WTC11 (cell line): ENCODE measurements around the gene PTPRF. TPM values are rescaled to one million over a fixed set of nuclear protein-coding genes. Genes with fewer than 3 reads are reported as not detected.
A peak's percentile ranks its signal among the peaks of the same experiment; 100 is the strongest.

Source experiments
- ATAC-seq: fragments of 200-7000 bp; cut with Tn5 transposase; 2 replicates; pipeline ENCODE4 v1.10.0; 2021; ENCODE audit warnings: mild to moderate bottlenecking, moderate library complexity
- CTCF ChIA-PET: fragments of 300-600 bp; sonication (Branson Sonifier 250); formaldehyde crosslinking; loops from one replicate; lab custom pipeline; 2021; ENCODE audit warnings: antibody characterized with exemption; lab: Charles Lee
- POLR2A ChIA-PET: fragments of 350-600 bp; sonication (Branson Sonifier 250); formaldehyde crosslinking; loops from one replicate; lab custom pipeline; 2021; ENCODE audit warnings: antibody characterized with exemption; lab: Charles Lee
- DNase-seq: peaks from one replicate; pipeline ENCODE4 v3.0.0; 2021; ENCODE audit warnings: low spot score
- H3K27ac Mint-ChIP-seq: 2 replicates; pipeline ENCODE4 v1.8.0; 2021; ENCODE audit warnings: mixed read lengths
- H3K27me3 Mint-ChIP-seq: 2 replicates; pipeline ENCODE4 v1.8.0; 2021; ENCODE audit warnings: low read depth, mild to moderate bottlenecking, moderate library complexity, mixed read lengths
- H3K36me3 Mint-ChIP-seq: 2 replicates; pipeline ENCODE4 v1.8.0; 2021; ENCODE audit warnings: mixed read lengths
- H3K4me1 Mint-ChIP-seq: 2 replicates; pipeline ENCODE4 v1.8.0; 2022; ENCODE audit warnings: mixed read lengths
- H3K4me3 Mint-ChIP-seq: 2 replicates; pipeline ENCODE4 v1.8.0; 2021; ENCODE audit warnings: mild to moderate bottlenecking, moderate library complexity, mixed read lengths
- H3K9me3 Mint-ChIP-seq: 2 replicates; pipeline ENCODE4 v1.8.0; 2021; ENCODE audit warnings: mixed read lengths
- ARID4B ChIP-seq: sonication (generic); formaldehyde crosslinking; IDR thresholded peaks from 2 replicates; pipeline ENCODE4 v1.8.0; 2023; ENCODE audit warnings: missing genetic modification reagents, mild to moderate bottlenecking, borderline replicate concordance
- CBFB ChIP-seq: sonication (generic); formaldehyde crosslinking; IDR thresholded peaks from 2 replicates; pipeline ENCODE4 v1.8.1; 2022; ENCODE audit warnings: mild to moderate bottlenecking, low read depth, missing genetic modification reagents
- E2F1 ChIP-seq: sonication (generic); formaldehyde crosslinking; IDR thresholded peaks from 2 replicates; pipeline ENCODE4 v1.8.0; 2022; ENCODE audit warnings: mild to moderate bottlenecking, missing genetic modification reagents
- ELF4 ChIP-seq: sonication (generic); formaldehyde crosslinking; IDR thresholded peaks from 2 replicates; pipeline ENCODE4 v1.8.1; 2022; ENCODE audit warnings: low read depth, mild to moderate bottlenecking, moderate library complexity, missing genetic modification reagents
- FOXK1 ChIP-seq: sonication (generic); formaldehyde crosslinking; IDR thresholded peaks from 2 replicates; pipeline ENCODE4 v1.8.0; 2022; ENCODE audit warnings: mild to moderate bottlenecking, moderate library complexity, missing genetic modification reagents
- GABPB1 ChIP-seq: sonication (generic); formaldehyde crosslinking; IDR thresholded peaks from 2 replicates; pipeline ENCODE4 v1.8.1; 2023; ENCODE audit warnings: mild to moderate bottlenecking, missing genetic modification reagents
- HMGA2 ChIP-seq: fragments of 250-450 bp; sonication (Bioruptor Pico); IDR thresholded peaks from 2 replicates; pipeline ENCODE4 v1.4.0; 2021; ENCODE audit warnings: mild to moderate bottlenecking, moderate library complexity
- MAX ChIP-seq: sonication (generic); formaldehyde crosslinking; IDR thresholded peaks from 2 replicates; pipeline ENCODE4 v1.8.0; 2022; ENCODE audit warnings: mild to moderate bottlenecking, missing genetic modification reagents
- MXD4 ChIP-seq: fragments of 250-450 bp; sonication (Bioruptor Pico); IDR thresholded peaks from 2 replicates; pipeline ENCODE4 v1.8.0; 2021; ENCODE audit warnings: mild to moderate bottlenecking, moderate library complexity, borderline replicate concordance
- MYBL2 ChIP-seq: sonication (generic); formaldehyde crosslinking; IDR thresholded peaks from 2 replicates; pipeline ENCODE4 v1.8.1; 2023; ENCODE audit warnings: mild to moderate bottlenecking, moderate library complexity, missing genetic modification reagents
- NR1H2 ChIP-seq: sonication (generic); formaldehyde crosslinking; IDR thresholded peaks from 2 replicates; pipeline ENCODE4 v1.9.0; 2021; ENCODE audit warnings: mild to moderate bottlenecking, moderate library complexity, missing genetic modification reagents
- OVOL2 ChIP-seq: fragments of 250-450 bp; sonication (Bioruptor Pico); IDR thresholded peaks from 2 replicates; pipeline ENCODE4 v1.9.0; 2021; ENCODE audit warnings: mild to moderate bottlenecking, borderline replicate concordance
- PRRX2 ChIP-seq: fragments of 250-450 bp; sonication (Bioruptor Pico); IDR thresholded peaks from 2 replicates; pipeline ENCODE4 v1.8.0; 2021; ENCODE audit warnings: mild to moderate bottlenecking
- RORB ChIP-seq: fragments of 250-450 bp; sonication (Bioruptor Pico); IDR thresholded peaks from 2 replicates; pipeline ENCODE4 v1.9.0; 2021; ENCODE audit warnings: mild to moderate bottlenecking
- TCF7 ChIP-seq: sonication (generic); formaldehyde crosslinking; IDR thresholded peaks from 2 replicates; pipeline ENCODE4 v1.8.0; 2022; ENCODE audit warnings: mild to moderate bottlenecking, low read depth, missing genetic modification reagents, moderate library complexity
- ZNF317 ChIP-seq: sonication (generic); formaldehyde crosslinking; IDR thresholded peaks from 2 replicates; pipeline ENCODE4 v1.8.1; 2023; ENCODE audit warnings: low read depth, mild to moderate bottlenecking, moderate library complexity, missing genetic modification reagents, borderline replicate concordance
- total RNA-seq: library from RNA; stranded (reverse); gene quantifications from 3 replicates; pipeline ENCODE4 v1.2.3, GENCODE V29; 2021
- TF ChIP-seq, protein P1 (sequence below): fragments of 250-450 bp; sonication (Bioruptor Pico); IDR thresholded peaks from 2 replicates; pipeline ENCODE4 v1.9.0; 2021; ENCODE audit warnings: mild to moderate bottlenecking
- TF ChIP-seq, protein P2 (sequence below): sonication (generic); formaldehyde crosslinking; conservative IDR thresholded peaks from 2 replicates; pipeline ENCODE4 v1.8.1; 2023; ENCODE audit warnings: mild to moderate bottlenecking, low read depth, missing genetic modification reagents, moderate library complexity
- TF ChIP-seq, protein P3 (sequence below): fragments of 250-450 bp; sonication (Bioruptor Pico); IDR thresholded peaks from 2 replicates; pipeline ENCODE4 v1.9.0; 2021; ENCODE audit warnings: moderate library complexity, mild to moderate bottlenecking, inconsistent platforms, borderline replicate concordance

PTPRF gene
- total RNA-seq, 1 experiment from 2014 or later: 248 TPM

- TF ChIP-seq MXD4 (CRISPR knock-in tag): no peak
- TF ChIP-seq, protein P1, sequence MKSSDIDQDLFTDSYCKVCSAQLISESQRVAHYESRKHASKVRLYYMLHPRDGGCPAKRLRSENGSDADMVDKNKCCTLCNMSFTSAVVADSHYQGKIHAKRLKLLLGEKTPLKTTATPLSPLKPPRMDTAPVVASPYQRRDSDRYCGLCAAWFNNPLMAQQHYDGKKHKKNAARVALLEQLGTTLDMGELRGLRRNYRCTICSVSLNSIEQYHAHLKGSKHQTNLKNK (CRISPR knock-in tag): no peak
- TF ChIP-seq OVOL2 (CRISPR knock-in tag): no peak
- TF ChIP-seq RORB (CRISPR knock-in tag): no peak
- TF ChIP-seq ELF4 (CRISPR knock-in tag): no peak
- TF ChIP-seq MYBL2: no peak
- no peak for TF ChIP-seq ARID4B (CRISPR knock-in tag)
- no peak for TF ChIP-seq MAX (CRISPR knock-in tag)
- TF ChIP-seq E2F1 (CRISPR knock-in tag): no peak
- TF ChIP-seq, protein P2, sequence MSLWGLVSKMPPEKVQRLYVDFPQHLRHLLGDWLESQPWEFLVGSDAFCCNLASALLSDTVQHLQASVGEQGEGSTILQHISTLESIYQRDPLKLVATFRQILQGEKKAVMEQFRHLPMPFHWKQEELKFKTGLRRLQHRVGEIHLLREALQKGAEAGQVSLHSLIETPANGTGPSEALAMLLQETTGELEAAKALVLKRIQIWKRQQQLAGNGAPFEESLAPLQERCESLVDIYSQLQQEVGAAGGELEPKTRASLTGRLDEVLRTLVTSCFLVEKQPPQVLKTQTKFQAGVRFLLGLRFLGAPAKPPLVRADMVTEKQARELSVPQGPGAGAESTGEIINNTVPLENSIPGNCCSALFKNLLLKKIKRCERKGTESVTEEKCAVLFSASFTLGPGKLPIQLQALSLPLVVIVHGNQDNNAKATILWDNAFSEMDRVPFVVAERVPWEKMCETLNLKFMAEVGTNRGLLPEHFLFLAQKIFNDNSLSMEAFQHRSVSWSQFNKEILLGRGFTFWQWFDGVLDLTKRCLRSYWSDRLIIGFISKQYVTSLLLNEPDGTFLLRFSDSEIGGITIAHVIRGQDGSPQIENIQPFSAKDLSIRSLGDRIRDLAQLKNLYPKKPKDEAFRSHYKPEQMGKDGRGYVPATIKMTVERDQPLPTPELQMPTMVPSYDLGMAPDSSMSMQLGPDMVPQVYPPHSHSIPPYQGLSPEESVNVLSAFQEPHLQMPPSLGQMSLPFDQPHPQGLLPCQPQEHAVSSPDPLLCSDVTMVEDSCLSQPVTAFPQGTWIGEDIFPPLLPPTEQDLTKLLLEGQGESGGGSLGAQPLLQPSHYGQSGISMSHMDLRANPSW: no peak
- TF ChIP-seq ZNF317 (CRISPR knock-in tag): no peak
- TF ChIP-seq, all 79 proteins: peak for 0
- H3K27me3 Mint-ChIP-seq: peaks cover 10% of the 10 kb centered on the region
- DNase-seq: no peak
- H3K4me3 Mint-ChIP-seq: peak overlapping the region; percentile 95
- H3K36me3 Mint-ChIP-seq: peaks cover 3% of the 10 kb centered on the region; the same call in 1 of the 2 replicates
- ATAC-seq: no peak
- no peak overlapping the region for H3K27ac Mint-ChIP-seq
- no peaks in the 10 kb centered on the region for H3K9me3 Mint-ChIP-seq
- CTCF ChIA-PET: interaction anchor here (1.2 to 3.2 kb wide), 9 partner anchors 16 to 402 kb away, joined by 3 to 27 read pairs (median 5); no protein-coding TSS in a partner anchor
- peaks cover 68% of the 10 kb centered on the region for H3K4me1 Mint-ChIP-seq
- POLR2A ChIA-PET: interaction anchor here (0.6 to 2.9 kb wide), 6 partner anchors 13 to 117 kb away, joined by 3 to 24 read pairs (median 4); partner anchors contain the start of gene KDM4A
Observed at GRCh38 chr1:43532716-43533115, 2.0 kb downstream of the PTPRF start.

GRCh38 chr1:43533584-43533983 is 2.9 kb downstream of the PTPRF start:
- CTCF ChIA-PET: interaction anchor here (1.2 to 3.2 kb wide), 7 partner anchors 15 to 401 kb away, joined by 3 to 27 read pairs (median 5); no protein-coding TSS in a partner anchor
- Mint-ChIP-seq H3K27ac (no peak overlapping the region), H3K4me1 (peaks cover 74% of the 10 kb centered on the region)
- TF ChIP-seq, protein P3, sequence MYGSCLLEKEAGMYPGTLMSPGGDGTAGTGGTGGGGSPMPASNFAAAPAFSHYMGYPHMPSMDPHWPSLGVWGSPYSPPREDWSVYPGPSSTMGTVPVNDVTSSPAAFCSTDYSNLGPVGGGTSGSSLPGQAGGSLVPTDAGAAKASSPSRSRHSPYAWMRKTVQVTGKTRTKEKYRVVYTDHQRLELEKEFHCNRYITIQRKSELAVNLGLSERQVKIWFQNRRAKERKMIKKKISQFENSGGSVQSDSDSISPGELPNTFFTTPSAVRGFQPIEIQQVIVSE: no peak
- TF ChIP-seq GABPB1 (CRISPR knock-in tag) (no peak), CBFB (CRISPR knock-in tag) (no peak), FOXK1 (CRISPR knock-in tag) (no peak), NR1H2 (CRISPR knock-in tag) (no peak), TCF7 (CRISPR knock-in tag) (no peak), HMGA2 (no peak), PRRX2 (CRISPR knock-in tag) (no peak), ARID4B (CRISPR knock-in tag) (no peak)

More at GRCh38 chr1:43533584-43533983, 2.9 kb downstream of the PTPRF start:
- ATAC-seq (no peak), DNase-seq (no peak)
- POLR2A ChIA-PET: interaction anchor here (0.8 to 2.9 kb wide), 4 partner anchors 12 to 116 kb away, joined by 3 to 24 read pairs (median 4); partner anchors contain the start of gene KDM4A
- Mint-ChIP-seq H3K4me3 (no peak overlapping the region), H3K9me3 (no peaks in the 10 kb centered on the region), H3K36me3 (peaks cover 11% of the 10 kb centered on the region), H3K27me3 (peaks cover 10% of the 10 kb centered on the region)
